Ureter (tissue), 1 donor: ENCODE data around the gene DLL3. TPM values are rescaled to one million over a fixed set of nuclear protein-coding genes. Genes with fewer than 3 reads are reported as not detected.
"Not testable (repeated sequence)": the region's sequence is repeated elsewhere in the genome, so short reads cannot be mapped to it uniquely, and the experiment has no call there.

Experiments
- DNase-seq: peaks from one replicate; pipeline ENCODE4 v3.0.0-alpha.2; 2020; ENCODE audit warnings: low spot score
- total RNA-seq: library from RNA; stranded (reverse); gene quantifications from one replicate; pipeline ENCODE4 v1.2.4, GENCODE V29; 2023
- donor health status: DM: yes; HTN: yes; CAD: no.

DLL3 gene
- total RNA-seq = not detected

GRCh38 chr19:39498798-39499642 is at the start of gene DLL3:
Gene DLL3, plus strand, starts transcription at chr19:39498947. Its CDS starts 28 bp downstream, at chr19:39498975.
- no peak for DNase-seq

GRCh38 chr19:39449116-39449797 is 49.5 kb upstream of the DLL3 start:
- no peak for DNase-seq

- not testable (repeated sequence) for DNase-seq
Measured at GRCh38 chr19:39451257-39451656, 47.5 kb upstream of the DLL3 start.

GRCh38 chr19:39463403-39463802 is 35.3 kb upstream of the DLL3 start:
- no peak for DNase-seq

- DNase-seq = no peak
Measured at GRCh38 chr19:39465956-39466747, 32.6 kb upstream of the DLL3 start.

GRCh38 chr19:39467941-39468340 is 30.8 kb upstream of the DLL3 start:
- DNase-seq = no peak

- DNase-seq = no peak
Measured at GRCh38 chr19:39469036-39469435, 29.7 kb upstream of the DLL3 start.

- DNase-seq = no peak
Measured at GRCh38 chr19:39469567-39469966, 29.2 kb upstream of the DLL3 start.

GRCh38 chr19:39470724-39471339 is 27.9 kb upstream of the DLL3 start:
- DNase-seq = no peak

GRCh38 chr19:39471756-39472536 is 26.8 kb upstream of the DLL3 start:
- no peak for DNase-seq

GRCh38 chr19:39472746-39473442 is 25.9 kb upstream of the DLL3 start:
- DNase-seq = no peak

- no peak for DNase-seq
Measured at GRCh38 chr19:39473443-39473960, 25.2 kb upstream of the DLL3 start.

- DNase-seq = no peak
Measured at GRCh38 chr19:39474139-39474620, 24.6 kb upstream of the DLL3 start.

- no peak for DNase-seq
Measured at GRCh38 chr19:39475748-39476147, 23.0 kb upstream of the DLL3 start.

- not testable (repeated sequence) for DNase-seq
Measured at GRCh38 chr19:39479319-39479801, 19.4 kb upstream of the DLL3 start.

- no peak for DNase-seq
Measured at GRCh38 chr19:39479916-39480315, 18.8 kb upstream of the DLL3 start.

- DNase-seq = peak; percentile 96
Measured at GRCh38 chr19:39480337-39481228, 18.2 kb upstream of the DLL3 start, which contains the start of gene TIMM50. Gene TIMM50, plus strand, starts transcription at chr19:39480838. Its CDS starts 16 bp downstream, at chr19:39480854.

GRCh38 chr19:39481229-39481545 is 17.6 kb upstream of the DLL3 start:
- no peak for DNase-seq

GRCh38 chr19:39481676-39482075 is 17.1 kb upstream of the DLL3 start:
- no peak for DNase-seq
